K562 (cell line): ENCODE data around the gene CLIP2. TPM values are rescaled to one million over a fixed set of nuclear protein-coding genes. Genes with fewer than 3 reads are reported as not detected.

ENCODE experiments used
- ATAC-seq: fragments of 200-7000 bp; cut with Tn5 transposase; 3 replicates; pipeline ENCODE4 v1.9.1; 2020; ENCODE audit warnings: moderate library complexity
- BruUV-seq: library from RNA; stranded (reverse); fragments of 400-500 nt; replicated peaks from 2 replicates; lab custom pipeline; 2021; lab: Mats Ljungman, UMichigan
- CTCF ChIA-PET: fragments of 300-600 bp; formaldehyde crosslinking; extraction: SDS; loops from one replicate; lab custom pipeline; 2021; ENCODE audit warnings: low intra/inter-chr PET ratio; lab: Yijun Ruan, JAX
- POLR2A ChIA-PET: fragments of 300-600, 350-650 bp; sonication (Branson Sonifier 250); formaldehyde crosslinking; extraction: SDS; loops from one replicate; lab custom pipeline; 2021; ENCODE audit warnings: antibody characterized with exemption, inconsistent platforms; lab: Yijun Ruan, JAX
- DNase-seq, 4 experiments: peaks; one replicate each; pipeline versions ENCODE4 v3.0.0 to v3.0.0-alpha.2; 2011 to 2018; ENCODE audit warnings: low spot score in 3 of 4, mixed read lengths in 3 of 4; ENCODE audit errors: extremely low read depth in 1 of 4
- FAIRE-seq: peaks from 2 replicates; lab custom pipeline; 2011; peaks lifted over from hg19 to GRCh38; lab: Jason Lieb, UNC
- H2AFZ ChIP-seq: 2 replicates; pipeline ENCODE4 v1.6.0; 2011; ENCODE audit warnings: low read depth, low read length, control low read depth, inconsistent platforms
- H3K27ac ChIP-seq: fragments of 200-600 bp; 3 replicates; pipeline ENCODE4 v1.8.0; 2011; ENCODE audit warnings: low read depth, mild to moderate bottlenecking, control low read depth, inconsistent platforms, low read length, moderate library complexity, mixed read lengths; ENCODE audit errors: extremely low read depth
- H3K27me3 ChIP-seq, 2 experiments: fragments of 300-600 bp in 1 of 2; 2 replicates in 1 of 2; 3 replicates in 1 of 2; pipeline versions ENCODE4 v1.6.0 to v1.8.0; 2011; ENCODE audit warnings: inconsistent platforms in 2 of 2, low read length in 2 of 2, mild to moderate bottlenecking in 1 of 2, mixed read lengths in 1 of 2, moderate library complexity in 1 of 2; ENCODE audit not compliant: control insufficient read depth in 2 of 2, insufficient read depth in 2 of 2
- H3K36me3 ChIP-seq: fragments of 300-600 bp; 3 replicates; pipeline ENCODE4 v1.8.0; 2011; ENCODE audit warnings: mild to moderate bottlenecking, low read length, inconsistent platforms; ENCODE audit not compliant: control insufficient read depth, insufficient read depth
- H3K4me1 ChIP-seq, 2 experiments: fragments of 200-600 bp in 1 of 2; replicated peaks in 1 of 2; 2 replicates in 1 of 2; 3 replicates in 1 of 2; pipeline versions ENCODE4 v1.5.1 to v1.8.0; 2011; ENCODE audit warnings: inconsistent platforms in 2 of 2, low read length in 2 of 2, mild to moderate bottlenecking in 1 of 2, mixed read lengths in 1 of 2, moderate library complexity in 1 of 2; ENCODE audit not compliant: control insufficient read depth in 2 of 2, insufficient read depth in 2 of 2
- H3K4me2 ChIP-seq: 2 replicates; pipeline ENCODE4 v1.6.1; 2011; ENCODE audit warnings: low read length, control low read depth, inconsistent platforms, mixed read lengths; ENCODE audit not compliant: insufficient read depth
- H3K4me3 ChIP-seq: fragments of 200-600 bp; sonication (generic), shearing (Covaris generic); 2 replicates; pipeline ENCODE4 v1.5.1; 2016; ENCODE audit warnings: control low read depth, inconsistent platforms
- H3K79me2 ChIP-seq: fragments of 200-600 bp; 3 replicates; pipeline ENCODE4 v1.8.0; 2011; ENCODE audit warnings: low read length, inconsistent platforms; ENCODE audit not compliant: control insufficient read depth, insufficient read depth
- H3K9ac ChIP-seq, 2 experiments: 2 replicates each; pipeline versions ENCODE4 v1.6.0 to v1.6.1; 2011; ENCODE audit warnings: low read depth in 2 of 2, low read length in 2 of 2, control low read depth in 1 of 2, inconsistent platforms in 1 of 2, mild to moderate bottlenecking in 1 of 2, mixed read lengths in 1 of 2; ENCODE audit not compliant: insufficient read depth in 1 of 2
- H3K9me1 ChIP-seq: one replicate; pipeline ENCODE4 v1.6.0; 2011; ENCODE audit warnings: inconsistent platforms, mild to moderate bottlenecking, low read length, moderate library complexity; ENCODE audit not compliant: control insufficient read depth, insufficient read depth
- H3K9me3 ChIP-seq: replicated peaks from 2 replicates; pipeline ENCODE4 v1.5.1; 2011; ENCODE audit warnings: low read depth, low read length, inconsistent platforms; ENCODE audit not compliant: control insufficient read depth, insufficient read depth
- H4K20me1 ChIP-seq: replicated peaks from 2 replicates; pipeline ENCODE4 v1.6.1; 2011; ENCODE audit warnings: low read length, inconsistent platforms, mixed read lengths; ENCODE audit not compliant: control insufficient read depth, insufficient read depth
- MTA2 ChIP-seq: fragments of 450-650 bp; IDR thresholded peaks from 2 replicates; pipeline ENCODE4 v1.6.1; 2016; ENCODE audit warnings: low read depth
- ZNF512 ChIP-seq: IDR thresholded peaks from 2 replicates; pipeline ENCODE4 v1.6.1; 2016; ENCODE audit warnings: missing genetic modification characterization, missing compliant biosample characterization
- WGBS: fragments of 100-300 bp; shearing (Covaris generic); methylation state at CpG from one replicate; pipeline ENCODE4 v1.1.6; 2016; ENCODE audit warnings: low coverage, mixed read lengths; ENCODE audit not compliant: insufficient coverage; ENCODE audit errors: missing lambda C conversion rate; 5-methylcytosine and 5-hydroxymethylcytosine counted together
- in situ Hi-C: fragments of 300-500 bp; cut with MboI; formaldehyde crosslinking; loops from 4 replicates; pipeline ENCODE4 v1.15.0; 2018; ENCODE audit warnings: inconsistent platforms, mixed read lengths
- intact Hi-C: fragments of 100-400 bp; cut with micrococcal nuclease; formaldehyde crosslinking; loops from 2 replicates; pipeline ENCODE4 v1.14.2; 2022
- polyA plus RNA-seq, 8 experiments: library from polyadenylated mRNA; depleted of rRNA in 4 of 8; stranded (reverse) in 5 of 8; unstranded in 3 of 8; fragments of >200 nt; fragmentation: Nextera tagmentation in 2 of 8; fragmentation: Illumina TruSeq in 1 of 8; extraction: Ambion mirVana in 2 of 8; extraction: Trizol in 1 of 8; gene quantifications; 2 replicates each; pipeline versions ENCODE4 v1.2.1 to v1.2.3, GENCODE V29; 2011 to 2014; ENCODE audit warnings: inconsistent platforms in 1 of 8, missing spikeins in 1 of 8
- total RNA-seq, 7 experiments: library from RNA; depleted of rRNA in 6 of 7; stranded (reverse); fragments of >200 nt in 6 of 7; fragmentation: Illumina TruSeq in 2 of 7; extraction: Trizol in 2 of 7; gene quantifications; 2 replicates each; pipeline versions ENCODE4 v1.2.1 to v1.2.3, GENCODE V29; 2011 to 2021; ENCODE audit warnings: low replicate concordance in 1 of 7
- TF ChIP-seq, protein P1 (sequence below): sonication (generic); formaldehyde crosslinking; IDR thresholded peaks from 2 replicates; pipeline ENCODE4 v1.8.0; 2022; ENCODE audit warnings: mild to moderate bottlenecking, missing genetic modification reagents

CLIP2 gene
- total and polyA plus RNA-seq, 9 of the 15 experiments (the other 6 are each of a cell fraction or from before 2014, with no cell fraction given) = 0.07 to 5.4 (median 2.1) TPM

- Histone ChIP-seq H3K27ac (no peak overlapping the region), H4K20me1 (no peaks in the 10 kb centered on the region), H3K9me3 (no peaks in the 10 kb centered on the region), H3K79me2 (peaks cover 3% of the 10 kb centered on the region; the same call in 2 of the 3 replicates), H3K4me1 (peaks cover 14 to 26% of the 10 kb centered on the region in 2 experiments), H3K27me3 (peaks cover 6 to 18% of the 10 kb centered on the region in 2 experiments; a peak in 4 of 5 replicates), H2AFZ (no peak overlapping the region), H3K9ac (no peak overlapping the region), H3K36me3 (no peaks in the 10 kb centered on the region), H3K4me3 (no peak overlapping the region), H3K4me2 (no peak overlapping the region), H3K9me1 (no peaks in the 10 kb centered on the region)
- intact Hi-C loops (no loop called here), in situ Hi-C loops (no loop called here)
- ChIA-PET CTCF (no interaction called here), POLR2A (no interaction called here)
- BruUV-seq = no TSS peak
- no peak for ATAC-seq
- FAIRE-seq = no peak
- TF ChIP-seq MTA2 = 0 out of 2 replicates have a peak, but pooled peaks have one; percentile 15
- TF ChIP-seq, protein P1, sequence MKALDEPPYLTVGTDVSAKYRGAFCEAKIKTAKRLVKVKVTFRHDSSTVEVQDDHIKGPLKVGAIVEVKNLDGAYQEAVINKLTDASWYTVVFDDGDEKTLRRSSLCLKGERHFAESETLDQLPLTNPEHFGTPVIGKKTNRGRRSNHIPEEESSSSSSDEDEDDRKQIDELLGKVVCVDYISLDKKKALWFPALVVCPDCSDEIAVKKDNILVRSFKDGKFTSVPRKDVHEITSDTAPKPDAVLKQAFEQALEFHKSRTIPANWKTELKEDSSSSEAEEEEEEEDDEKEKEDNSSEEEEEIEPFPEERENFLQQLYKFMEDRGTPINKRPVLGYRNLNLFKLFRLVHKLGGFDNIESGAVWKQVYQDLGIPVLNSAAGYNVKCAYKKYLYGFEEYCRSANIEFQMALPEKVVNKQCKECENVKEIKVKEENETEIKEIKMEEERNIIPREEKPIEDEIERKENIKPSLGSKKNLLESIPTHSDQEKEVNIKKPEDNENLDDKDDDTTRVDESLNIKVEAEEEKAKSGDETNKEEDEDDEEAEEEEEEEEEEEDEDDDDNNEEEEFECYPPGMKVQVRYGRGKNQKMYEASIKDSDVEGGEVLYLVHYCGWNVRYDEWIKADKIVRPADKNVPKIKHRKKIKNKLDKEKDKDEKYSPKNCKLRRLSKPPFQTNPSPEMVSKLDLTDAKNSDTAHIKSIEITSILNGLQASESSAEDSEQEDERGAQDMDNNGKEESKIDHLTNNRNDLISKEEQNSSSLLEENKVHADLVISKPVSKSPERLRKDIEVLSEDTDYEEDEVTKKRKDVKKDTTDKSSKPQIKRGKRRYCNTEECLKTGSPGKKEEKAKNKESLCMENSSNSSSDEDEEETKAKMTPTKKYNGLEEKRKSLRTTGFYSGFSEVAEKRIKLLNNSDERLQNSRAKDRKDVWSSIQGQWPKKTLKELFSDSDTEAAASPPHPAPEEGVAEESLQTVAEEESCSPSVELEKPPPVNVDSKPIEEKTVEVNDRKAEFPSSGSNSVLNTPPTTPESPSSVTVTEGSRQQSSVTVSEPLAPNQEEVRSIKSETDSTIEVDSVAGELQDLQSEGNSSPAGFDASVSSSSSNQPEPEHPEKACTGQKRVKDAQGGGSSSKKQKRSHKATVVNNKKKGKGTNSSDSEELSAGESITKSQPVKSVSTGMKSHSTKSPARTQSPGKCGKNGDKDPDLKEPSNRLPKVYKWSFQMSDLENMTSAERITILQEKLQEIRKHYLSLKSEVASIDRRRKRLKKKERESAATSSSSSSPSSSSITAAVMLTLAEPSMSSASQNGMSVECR (CRISPR knock-in tag) = no peak
- peak; percentile 82; the same call in 1 of the 2 replicates for TF ChIP-seq ZNF512 (tag)
- 51% methylated on average over 3 of the region's 4 CpGs for WGBS
- DNase-seq = no peak
These were observed 159.9 kb downstream of the CLIP2 start for GRCh38 chr7:74449144-74449543.
